Activated CD4-positive, alpha-beta T cell treated with anti-CD3 and anti-CD28 coated beads for 24 hours (primary cell): ENCODE data around the gene AGFG2.
"Not testable (repeated sequence)": the region's sequence is repeated elsewhere in the genome, so short reads cannot be mapped to it uniquely, and the experiment has no call there.

Source experiments
- DNase-seq, 2 donors: peaks; one replicate each; pipeline ENCODE4 v3.0.0-alpha.2; 2020; ENCODE audit warnings: low read depth in 2 of 2

AGFG2 gene

GRCh38 chr7:100521076-100521475 lies 17.9 kb upstream of the AGFG2 start:
- DNase-seq: no peak

GRCh38 chr7:100521909-100522593 lies 17.0 kb upstream of the AGFG2 start:
- not testable (repeated sequence) for DNase-seq

- not testable (repeated sequence) for DNase-seq
Measured at GRCh38 chr7:100523192-100523591, 15.8 kb upstream of the AGFG2 start.

GRCh38 chr7:100528108-100528866 lies 10.7 kb upstream of the AGFG2 start:
- DNase-seq: not testable (repeated sequence)

- DNase-seq: no peak
Measured at GRCh38 chr7:100532165-100533022, 6.6 kb upstream of the AGFG2 start.

- not testable (repeated sequence) for DNase-seq
Measured at GRCh38 chr7:100535982-100536381, 3.0 kb upstream of the AGFG2 start.

- not testable (repeated sequence) for DNase-seq
Measured at GRCh38 chr7:100536695-100537094, 2.3 kb upstream of the AGFG2 start.

GRCh38 chr7:100538348-100538653 lies 702 bp upstream of the AGFG2 start:
- DNase-seq: no peak

GRCh38 chr7:100539436-100540006 lies 518 bp downstream of the AGFG2 start:
- DNase-seq: no peak

- DNase-seq: no peak
Measured at GRCh38 chr7:100540073-100540723, 1.2 kb downstream of the AGFG2 start.

- not testable (repeated sequence) for DNase-seq
Measured at GRCh38 chr7:100541309-100541708, 2.3 kb downstream of the AGFG2 start.

- DNase-seq: no peak
Measured at GRCh38 chr7:100543586-100543985, 4.6 kb downstream of the AGFG2 start.

- DNase-seq: no peak
Measured at GRCh38 chr7:100544386-100544785, 5.4 kb downstream of the AGFG2 start.

- no peak for DNase-seq
Measured at GRCh38 chr7:100544967-100545359, 6.0 kb downstream of the AGFG2 start.

GRCh38 chr7:100545360-100546128 lies 6.5 kb downstream of the AGFG2 start:
- DNase-seq: peak; percentile 44 to 45

GRCh38 chr7:100546129-100546925 lies 7.3 kb downstream of the AGFG2 start:
- DNase-seq: no peak

- DNase-seq: no peak
Measured at GRCh38 chr7:100546926-100547800, 8.2 kb downstream of the AGFG2 start.

GRCh38 chr7:100547872-100548271 lies 8.9 kb downstream of the AGFG2 start:
- no peak for DNase-seq

GRCh38 chr7:100548446-100548845 lies 9.4 kb downstream of the AGFG2 start:
- not testable (repeated sequence) for DNase-seq
